Epidermal melanocyte (primary cell): ENCODE data around the gene ZNF485.
A peak's percentile ranks its signal among the peaks of the same experiment; 100 is the strongest.
"Not testable (repeated sequence)": the region's sequence is repeated elsewhere in the genome, so short reads cannot be mapped to it uniquely, and the experiment has no call there.

Experiments used
- DNase-seq: peaks from one replicate; pipeline ENCODE4 v3.0.0; 2011; ENCODE audit warnings: low spot score; ENCODE audit not compliant: insufficient read length

The ZNF485 gene

GRCh38 chr10:43606323-43607198, at the start of gene ZNF485:
ZNF485 (plus strand) TSS chr10:43606438; CDS start chr10:43607051, 613 bp downstream.
- peak; percentile 78 for DNase-seq

GRCh38 chr10:43557214-43557613, 49.0 kb upstream of the ZNF485 start:
- no peak for DNase-seq

- DNase-seq = no peak
These were observed 36.6 kb upstream of the ZNF485 start for GRCh38 chr10:43569681-43570080.

GRCh38 chr10:43570971-43571370, 35.3 kb upstream of the ZNF485 start:
- no peak for DNase-seq

GRCh38 chr10:43573250-43574000, 32.8 kb upstream of the ZNF485 start:
- DNase-seq = no peak

GRCh38 chr10:43574001-43574892, 32.0 kb upstream of the ZNF485 start, which contains the start of gene ZNF239:
ZNF239 (minus strand) TSS chr10:43574616; CDS start chr10:43558079, 16,537 bp downstream.
- peak; percentile 45 for DNase-seq

GRCh38 chr10:43574906-43575305, 31.3 kb upstream of the ZNF485 start:
- DNase-seq = no peak

GRCh38 chr10:43576062-43576461, 30.2 kb upstream of the ZNF485 start:
- no peak for DNase-seq

GRCh38 chr10:43576580-43576979, 29.7 kb upstream of the ZNF485 start:
- DNase-seq = no peak

GRCh38 chr10:43584051-43584450, 22.2 kb upstream of the ZNF485 start:
- no peak for DNase-seq

- DNase-seq = no peak
These were observed 21.2 kb upstream of the ZNF485 start for GRCh38 chr10:43585046-43585445.

- DNase-seq = no peak
These were observed 20.1 kb upstream of the ZNF485 start for GRCh38 chr10:43585981-43586729.

- not testable (repeated sequence) for DNase-seq
These were observed 19.5 kb upstream of the ZNF485 start for GRCh38 chr10:43586730-43587115.

GRCh38 chr10:43591303-43591904, 14.8 kb upstream of the ZNF485 start:
- no peak for DNase-seq

- no peak for DNase-seq
These were observed 11.2 kb upstream of the ZNF485 start for GRCh38 chr10:43594944-43595589.

GRCh38 chr10:43595739-43596298, 10.4 kb upstream of the ZNF485 start:
- DNase-seq = no peak

- no peak for DNase-seq
These were observed 9.7 kb upstream of the ZNF485 start for GRCh38 chr10:43596546-43596945.

GRCh38 chr10:43598446-43598845, 7.8 kb upstream of the ZNF485 start:
- DNase-seq = no peak

- DNase-seq = no peak
These were observed 6.9 kb upstream of the ZNF485 start for GRCh38 chr10:43599333-43599732.
